DND-41 (cell line): ENCODE data around the gene ANKRD45.

ENCODE experiments used
- ATAC-seq: fragments of 200-7000 bp; cut with Tn5 transposase; 3 replicates; pipeline ENCODE4 v1.9.1; 2021; ENCODE audit warnings: low read depth; ENCODE audit not compliant: insufficient read depth
- DNase-seq: peaks from one replicate; pipeline ENCODE4 v3.0.0-alpha.2; 2020
- H2AFZ ChIP-seq: 2 replicates; pipeline ENCODE4 v1.6.0; 2012; ENCODE audit warnings: low read depth, low read length
- H3K27ac ChIP-seq: 2 replicates; pipeline ENCODE4 v1.5.1; 2012; ENCODE audit warnings: low read length, inconsistent platforms
- H3K27me3 ChIP-seq: fragments of 200-600 bp; sonication (generic); 2 replicates; pipeline ENCODE4 v1.6.0; 2012; ENCODE audit warnings: low read length, mild to moderate bottlenecking, inconsistent platforms; ENCODE audit not compliant: insufficient read depth, poor library complexity
- H3K36me3 ChIP-seq: 2 replicates; pipeline ENCODE4 v1.5.1; 2012; ENCODE audit warnings: low read length, inconsistent platforms; ENCODE audit not compliant: insufficient read depth
- H3K4me1 ChIP-seq: 2 replicates; pipeline ENCODE4 v1.5.1; 2012; ENCODE audit warnings: mild to moderate bottlenecking, low read length; ENCODE audit not compliant: insufficient read depth
- H3K4me2 ChIP-seq: 2 replicates; pipeline ENCODE4 v1.6.0; 2012; ENCODE audit warnings: mild to moderate bottlenecking, moderate library complexity, low read length, inconsistent platforms; ENCODE audit not compliant: insufficient read depth
- H3K4me3 ChIP-seq, 2 experiments: fragments of 200-600 bp in 1 of 2; shearing (Covaris generic) in 1 of 2; 2 replicates each; pipeline ENCODE4 v1.5.1; 2012 to 2016; ENCODE audit warnings: inconsistent platforms in 2 of 2, low read length in 2 of 2, mild to moderate bottlenecking in 2 of 2, low read depth in 1 of 2, moderate library complexity in 1 of 2
- H3K79me2 ChIP-seq: 2 replicates; pipeline ENCODE4 v1.6.0; 2012; ENCODE audit warnings: low read length, inconsistent platforms; ENCODE audit not compliant: insufficient read depth
- H3K9ac ChIP-seq: 2 replicates; pipeline ENCODE4 v1.6.0; 2012; ENCODE audit warnings: low read depth, mild to moderate bottlenecking, inconsistent platforms, low read length, moderate library complexity
- H3K9me3 ChIP-seq: 2 replicates; pipeline ENCODE4 v1.5.1; 2012; ENCODE audit warnings: low read length, moderate library complexity, mild to moderate bottlenecking, inconsistent platforms; ENCODE audit not compliant: insufficient read depth, severe bottlenecking
- H4K20me1 ChIP-seq: 2 replicates; pipeline ENCODE4 v1.6.0; 2012; ENCODE audit warnings: low read length; ENCODE audit not compliant: insufficient read depth
- CTCF ChIP-seq: IDR thresholded peaks from 2 replicates; pipeline ENCODE4 v1.5.1; 2012; ENCODE audit warnings: borderline replicate concordance, low read length, moderate library complexity, mild to moderate bottlenecking; ENCODE audit not compliant: poor library complexity, severe bottlenecking; ENCODE audit errors: extremely low read depth
- EZH2 ChIP-seq: IDR thresholded peaks from 3 replicates; pipeline ENCODE4 v1.6.1; 2012; ENCODE audit warnings: borderline replicate concordance, low read depth, mild to moderate bottlenecking, moderate library complexity, low read length, inconsistent platforms; ENCODE audit not compliant: severe bottlenecking

Gene ANKRD45

GRCh38 chr1:173661763-173662162 is 7.9 kb downstream of the ANKRD45 start:
- no peak overlapping the region for H2AFZ ChIP-seq
- no peaks in the 10 kb centered on the region for H4K20me1 ChIP-seq
- DNase-seq: no peak
- ATAC-seq: no peak
- TF ChIP-seq CTCF (no peak), EZH2 (no peak)
- H3K4me3 ChIP-seq: no peak overlapping the region
- no peak overlapping the region for H3K9ac ChIP-seq
- no peak overlapping the region for H3K4me2 ChIP-seq
- H3K79me2 ChIP-seq: no peaks in the 10 kb centered on the region
- H3K27me3 ChIP-seq: no peaks in the 10 kb centered on the region
- no peaks in the 10 kb centered on the region for H3K9me3 ChIP-seq
- H3K4me1 ChIP-seq: no peaks in the 10 kb centered on the region
- H3K27ac ChIP-seq: no peak overlapping the region
- no peaks in the 10 kb centered on the region for H3K36me3 ChIP-seq

- no peaks in the 10 kb centered on the region for H3K36me3 ChIP-seq
- TF ChIP-seq CTCF (no peak), EZH2 (no peak)
- H3K27me3 ChIP-seq: no peaks in the 10 kb centered on the region
Observed at GRCh38 chr1:173661271-173661670, 8.4 kb downstream of the ANKRD45 start.

GRCh38 chr1:173660306-173660705 is 9.3 kb downstream of the ANKRD45 start:
- no peaks in the 10 kb centered on the region for H3K4me1 ChIP-seq
- no peaks in the 10 kb centered on the region for H3K36me3 ChIP-seq
- DNase-seq: no peak
- TF ChIP-seq CTCF (no peak), EZH2 (no peak)
- no peak overlapping the region for H2AFZ ChIP-seq
- no peak overlapping the region for H3K9ac ChIP-seq
- ATAC-seq: no peak
- H3K9me3 ChIP-seq: peaks cover 9% of the 10 kb centered on the region
- H4K20me1 ChIP-seq: no peaks in the 10 kb centered on the region
- H3K4me3 ChIP-seq: no peak overlapping the region
- H3K27me3 ChIP-seq: no peaks in the 10 kb centered on the region
- no peaks in the 10 kb centered on the region for H3K79me2 ChIP-seq
- H3K4me2 ChIP-seq: no peak overlapping the region
- H3K27ac ChIP-seq: no peak overlapping the region

More at GRCh38 chr1:173661271-173661670, 8.4 kb downstream of the ANKRD45 start:
- peaks cover 2% of the 10 kb centered on the region for H3K9me3 ChIP-seq
- no peak overlapping the region for H3K9ac ChIP-seq
- no peak for DNase-seq
- H3K27ac ChIP-seq: no peak overlapping the region
- no peak overlapping the region for H3K4me3 ChIP-seq
- H3K79me2 ChIP-seq: no peaks in the 10 kb centered on the region
- H4K20me1 ChIP-seq: no peaks in the 10 kb centered on the region
- no peak for ATAC-seq
- H3K4me1 ChIP-seq: no peaks in the 10 kb centered on the region
- H2AFZ ChIP-seq: no peak overlapping the region
- no peak overlapping the region for H3K4me2 ChIP-seq

- no peaks in the 10 kb centered on the region for H4K20me1 ChIP-seq
- H3K4me3 ChIP-seq: no peak overlapping the region
- no peaks in the 10 kb centered on the region for H3K27me3 ChIP-seq
- no peak overlapping the region for H2AFZ ChIP-seq
- TF ChIP-seq CTCF (no peak), EZH2 (no peak)
- H3K9ac ChIP-seq: no peak overlapping the region
- no peaks in the 10 kb centered on the region for H3K9me3 ChIP-seq
- no peak for DNase-seq
- no peak overlapping the region for H3K4me2 ChIP-seq
- H3K4me1 ChIP-seq: no peaks in the 10 kb centered on the region
- no peak for ATAC-seq
- H3K27ac ChIP-seq: no peak overlapping the region
- H3K36me3 ChIP-seq: no peaks in the 10 kb centered on the region
- no peaks in the 10 kb centered on the region for H3K79me2 ChIP-seq
Observed at GRCh38 chr1:173648880-173649605, 20.6 kb downstream of the ANKRD45 start.
